IMR-90 (cell line): ENCODE data around the gene MSH5. TPM values are rescaled to one million over a fixed set of nuclear protein-coding genes. Genes with fewer than 3 reads are reported as not detected.

Experiments used
- ATAC-seq: fragments of 200-7000 bp; cut with Tn5 transposase; 2 replicates; pipeline ENCODE4 v1.9.1; 2020; ENCODE audit warnings: low read depth, mild to moderate bottlenecking, moderate library complexity
- BruUV-seq: library from RNA; stranded (reverse); fragments of 400-500 nt; replicated peaks from 2 replicates; lab custom pipeline; 2021; lab: Mats Ljungman, UMichigan
- CTCF ChIA-PET: fragments of 300-600 bp; formaldehyde crosslinking; extraction: SDS; loops from one replicate; lab custom pipeline; 2021; ENCODE audit warnings: antibody characterized with exemption; lab: Yijun Ruan, JAX
- POLR2A ChIA-PET: fragments of 300-600 bp; sonication (Branson Sonifier 250); formaldehyde crosslinking; loops from one replicate; lab custom pipeline; 2022; ENCODE audit warnings: antibody characterized with exemption; ENCODE audit not compliant: unreplicated experiment; lab: Charles Lee
- DNase-seq: peaks from one replicate; pipeline ENCODE4 v3.0.0; 2013
- H2AFZ ChIP-seq: replicated peaks from 2 replicates; pipeline ENCODE3; 2013; ENCODE audit warnings: low read length, mild to moderate bottlenecking; ENCODE audit not compliant: poor library complexity
- H2AK5ac ChIP-seq: 2 replicates; pipeline ENCODE4 v1.6.1; 2013; ENCODE audit warnings: low read depth, low read length, inconsistent platforms
- H2AK9ac ChIP-seq: replicated peaks from 2 replicates; pipeline ENCODE3; 2013; ENCODE audit warnings: mild to moderate bottlenecking, low read depth, low read length, moderate library complexity; ENCODE audit not compliant: poor library complexity
- H2BK120ac ChIP-seq: 2 replicates; pipeline ENCODE4 v1.6.1; 2013; ENCODE audit warnings: low read depth, low read length, inconsistent platforms
- H2BK15ac ChIP-seq: 3 replicates; pipeline ENCODE4 v1.6.1; 2013; ENCODE audit warnings: low read depth, low read length, inconsistent platforms
- H2BK20ac ChIP-seq: 2 replicates; pipeline ENCODE4 v1.6.1; 2013; ENCODE audit warnings: low read depth, mild to moderate bottlenecking, inconsistent platforms, low read length, moderate library complexity
- H2BK5ac ChIP-seq: 2 replicates; pipeline ENCODE4 v1.6.1; 2013; ENCODE audit warnings: mild to moderate bottlenecking, low read depth, low read length, inconsistent platforms; ENCODE audit not compliant: poor library complexity, severe bottlenecking
- H3K14ac ChIP-seq: replicated peaks from 2 replicates; pipeline ENCODE4 v1.6.1; 2013; ENCODE audit warnings: low read depth, low read length, inconsistent platforms
- H3K18ac ChIP-seq: 2 replicates; pipeline ENCODE4 v1.6.1; 2013; ENCODE audit warnings: low read depth, low read length, control low read depth
- H3K23ac ChIP-seq: 2 replicates; pipeline ENCODE4 v1.6.1; 2013; ENCODE audit warnings: low read depth, low read length, inconsistent platforms
- H3K27ac ChIP-seq: 2 replicates; pipeline ENCODE4 v1.5.1; 2013; ENCODE audit warnings: mild to moderate bottlenecking, control low read depth, low read length; ENCODE audit not compliant: insufficient read depth
- H3K27me3 ChIP-seq: 2 replicates; pipeline ENCODE4 v1.6.1; 2013; ENCODE audit warnings: low read length; ENCODE audit not compliant: control insufficient read depth, insufficient read depth
- H3K36me3 ChIP-seq: 2 replicates; pipeline ENCODE4 v1.6.1; 2013; ENCODE audit warnings: low read length, mixed read lengths; ENCODE audit not compliant: control insufficient read depth, insufficient read depth
- H3K4ac ChIP-seq: 2 replicates; pipeline ENCODE4 v1.6.1; 2013; ENCODE audit warnings: low read depth, low read length, inconsistent platforms
- H3K4me1 ChIP-seq: 2 replicates; pipeline ENCODE4 v1.6.1; 2013; ENCODE audit warnings: low read length, mixed read lengths; ENCODE audit not compliant: control insufficient read depth, insufficient read depth
- H3K4me2 ChIP-seq: 2 replicates; pipeline ENCODE4 v1.6.1; 2013; ENCODE audit warnings: low read depth, mild to moderate bottlenecking, control low read depth, low read length, moderate library complexity
- H3K4me3 ChIP-seq: 2 replicates; pipeline ENCODE4 v1.5.1; 2013; ENCODE audit warnings: low read depth, mild to moderate bottlenecking, control low read depth, low read length, moderate library complexity; ENCODE audit not compliant: insufficient read depth
- H3K56ac ChIP-seq: 2 replicates; pipeline ENCODE4 v1.6.1; 2013; ENCODE audit warnings: low read length, inconsistent platforms; ENCODE audit not compliant: insufficient read depth; ENCODE audit errors: extremely low read depth
- H3K79me1 ChIP-seq, 2 experiments: 2 replicates each; pipeline ENCODE4 v1.6.1; 2013; ENCODE audit warnings: low read length in 2 of 2, inconsistent platforms in 1 of 2, low read depth in 1 of 2
- H3K9ac ChIP-seq: 2 replicates; pipeline ENCODE4 v1.6.1; 2013; ENCODE audit warnings: low read depth, low read length, control low read depth
- H3K9me1 ChIP-seq: 2 replicates; pipeline ENCODE4 v1.6.1; 2013; ENCODE audit warnings: low read length, inconsistent platforms; ENCODE audit not compliant: insufficient read depth
- H3K9me3 ChIP-seq: 2 replicates; pipeline ENCODE4 v1.6.1; 2013; ENCODE audit warnings: low read length; ENCODE audit not compliant: control insufficient read depth, insufficient read depth
- H4K20me1 ChIP-seq: 2 replicates; pipeline ENCODE4 v1.6.1; 2013; ENCODE audit warnings: low read length, inconsistent platforms; ENCODE audit not compliant: insufficient read depth
- H4K5ac ChIP-seq: 2 replicates; pipeline ENCODE4 v1.6.1; 2013; ENCODE audit warnings: mild to moderate bottlenecking, low read depth, low read length, control low read depth
- H4K8ac ChIP-seq, 2 experiments: 2 replicates each; pipeline ENCODE4 v1.6.1; 2013; ENCODE audit warnings: low read depth in 2 of 2, low read length in 2 of 2, control low read depth in 1 of 2, inconsistent platforms in 1 of 2
- H4K91ac ChIP-seq: 2 replicates; pipeline ENCODE4 v1.6.1; 2013; ENCODE audit warnings: low read depth, low read length, inconsistent platforms; ENCODE audit not compliant: insufficient read depth
- BHLHE40 ChIP-seq: fragments of 150-350 bp; IDR thresholded peaks from 2 replicates; pipeline ENCODE4 v1.6.1; 2016; ENCODE audit warnings: mild to moderate bottlenecking, low read depth, low read length
- CEBPB ChIP-seq: IDR thresholded peaks from 2 replicates; pipeline ENCODE4 v1.6.1; 2012; ENCODE audit warnings: low read depth, low read length, improper control_type of control experiment
- CHD1 ChIP-seq: IDR thresholded peaks from 2 replicates; pipeline ENCODE4 v1.6.1; 2012; ENCODE audit warnings: low read depth, low read length, improper control_type of control experiment
- MAFK ChIP-seq: IDR thresholded peaks from 2 replicates; pipeline ENCODE4 v1.6.1; 2012; ENCODE audit warnings: low read depth, low read length, improper control_type of control experiment
- MXI1 ChIP-seq: IDR thresholded peaks from 2 replicates; pipeline ENCODE4 v1.6.1; 2012; ENCODE audit warnings: low read depth, mild to moderate bottlenecking, low read length, moderate library complexity, borderline replicate concordance
- NFE2L2 ChIP-seq: fragments of 150-350 bp; IDR thresholded peaks from 2 replicates; pipeline ENCODE4 v1.6.1; 2016; ENCODE audit warnings: low read depth, mild to moderate bottlenecking, low read length
- POLR2A ChIP-seq: IDR thresholded peaks from 2 replicates; pipeline ENCODE4 v1.6.1; 2012; ENCODE audit warnings: mild to moderate bottlenecking, low read depth, low read length
- RCOR1 ChIP-seq: IDR thresholded peaks from 2 replicates; pipeline ENCODE4 v1.6.1; 2012; ENCODE audit warnings: mild to moderate bottlenecking, low read length, improper control_type of control experiment; ENCODE audit not compliant: insufficient replicate concordance
- RFX5 ChIP-seq: IDR thresholded peaks from 2 replicates; pipeline ENCODE4 v1.8.0; 2012; ENCODE audit warnings: low read depth, mild to moderate bottlenecking, low read length, moderate library complexity
- SMC3 ChIP-seq: fragments of 150-350 bp; IDR thresholded peaks from 2 replicates; pipeline ENCODE4 v1.6.1; 2016; ENCODE audit warnings: low read depth, mild to moderate bottlenecking, antibody characterized with exemption, low read length, moderate library complexity
- USF2 ChIP-seq: fragments of 150-350 bp; IDR thresholded peaks from 2 replicates; pipeline ENCODE4 v1.6.1; 2017; ENCODE audit warnings: mild to moderate bottlenecking, antibody characterized with exemption, low read length, low read depth
- WGBS, 2 experiments: methylation state at CpG; one replicate each; pipeline versions ENCODE4 v1.1.5 to v1.1.7; 2013; ENCODE audit warnings: missing lambda C conversion rate in 2 of 2; ENCODE audit not compliant: insufficient read length in 1 of 2; ENCODE audit errors: extremely low coverage in 2 of 2; 5-methylcytosine and 5-hydroxymethylcytosine counted together
- dilution Hi-C: fragments of 300-500 bp; cut with HindIII; formaldehyde crosslinking; loops from one replicate; pipeline ENCODE4 v1.14.3; 2018; ENCODE audit warnings: low sequenced_read_pairs; ENCODE audit not compliant: unreplicated experiment
- in situ Hi-C: fragments of 300-500 bp; cut with MboI; formaldehyde crosslinking; loops from 3 replicates; pipeline ENCODE4 v1.14.3; 2019; ENCODE audit warnings: low sequenced_read_pairs, inconsistent platforms, mixed read lengths
- intact Hi-C: fragments of 100-400 bp; cut with micrococcal nuclease; formaldehyde crosslinking; loops from 2 replicates; pipeline ENCODE4 v1.10.0; 2022
- polyA plus RNA-seq, 3 experiments: library from polyadenylated mRNA; depleted of rRNA; stranded (reverse); fragments of >200 nt; gene quantifications; 2 replicates each; pipeline ENCODE4 v1.2.3, GENCODE V29; 2012; ENCODE audit warnings: low replicate concordance in 1 of 3
- total RNA-seq: library from RNA; depleted of rRNA; stranded (reverse); fragments of >200 nt; gene quantifications from 2 replicates; pipeline ENCODE4 v1.2.3, GENCODE V29; 2012
- TF ChIP-seq, protein P1 (sequence below): conservative IDR thresholded peaks from 2 replicates; pipeline ENCODE4 v1.5.1; 2012; ENCODE audit warnings: mild to moderate bottlenecking, low read depth, low read length, improper control_type of control experiment
- TF ChIP-seq, protein P2 (sequence below): fragments of 150-350 bp; IDR thresholded peaks from 2 replicates; pipeline ENCODE4 v1.6.1; 2016; ENCODE audit warnings: low read depth, mild to moderate bottlenecking, low read length, moderate library complexity, borderline replicate concordance

MSH5 gene
- total and polyA plus RNA-seq, 2 of the 4 experiments (the other 2 are of a cell fraction), result 5.6 to 15.7 TPM

DNA sequence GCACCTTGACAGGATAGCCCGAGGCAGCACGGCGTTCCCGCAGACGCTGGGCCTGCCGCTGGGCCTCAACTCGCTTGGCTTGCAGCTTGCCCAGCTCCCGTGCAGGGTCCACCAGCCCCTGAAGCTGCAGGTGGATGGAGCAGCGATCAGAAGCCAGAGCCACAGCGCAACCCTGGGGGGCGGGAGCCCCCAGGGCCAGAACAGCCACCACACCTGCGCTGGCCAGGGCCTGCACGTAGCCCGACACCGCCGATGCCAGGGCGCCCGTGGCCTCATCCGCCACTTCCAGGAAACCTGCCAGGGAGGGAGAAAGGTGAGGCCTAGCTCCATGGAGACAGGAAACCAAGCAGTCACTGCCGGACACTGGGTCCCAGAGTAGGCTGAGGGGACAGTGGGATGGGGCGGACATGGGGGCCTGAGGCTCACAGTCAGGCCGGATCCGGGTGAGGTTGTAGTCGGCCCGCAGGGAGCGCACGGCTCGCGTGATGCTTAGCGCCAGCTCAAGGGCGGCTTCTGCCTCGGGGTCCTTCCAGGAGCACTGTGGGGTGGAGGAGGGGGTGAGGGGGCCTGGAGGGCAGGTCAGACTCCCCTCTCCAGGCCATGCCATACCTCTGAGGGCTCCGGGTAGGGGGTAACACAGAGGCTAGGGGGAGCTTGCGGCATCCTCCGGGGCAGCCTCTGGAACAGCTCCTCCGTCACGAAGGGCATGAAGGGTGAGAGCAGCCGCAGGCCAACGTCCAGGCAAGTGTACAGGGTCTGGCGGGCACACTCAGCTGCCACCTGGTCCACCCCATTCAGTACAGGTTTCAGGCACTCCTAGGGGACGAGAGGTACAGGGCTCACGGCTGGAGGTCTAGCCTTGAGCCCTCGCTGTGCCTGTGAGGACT, 39.4 kb downstream of the MSH5 start:
- H3K9me1 ChIP-seq, result 0 out of 2 replicates have a peak, but pooled peaks cover 8% of the 10 kb centered on the region
- H4K91ac ChIP-seq, result no peak overlapping the region
- H2BK5ac ChIP-seq, result no peak overlapping the region
- no peaks in the 10 kb centered on the region for H3K9me3 ChIP-seq
- H3K27me3 ChIP-seq, result no peaks in the 10 kb centered on the region
- H3K4me3 ChIP-seq, result no peak overlapping the region
- no peak overlapping the region for H4K8ac ChIP-seq
- H3K9ac ChIP-seq, result no peak overlapping the region
- no peak overlapping the region for H2BK20ac ChIP-seq
- in situ Hi-C loops, result no loop called here
- no peak overlapping the region for H3K4ac ChIP-seq
- no peak overlapping the region for H3K56ac ChIP-seq
- no peak overlapping the region for H2AK5ac ChIP-seq
- CTCF ChIA-PET, result interaction anchor here (0.7 kb wide), 1 partner anchor 12 kb away, joined by 3 read pairs; no protein-coding TSS in a partner anchor
- H3K79me1 ChIP-seq, result 0 out of 4 replicates have a peak, but pooled peaks cover 0 to 6% of the 10 kb centered on the region in 2 experiments
- no peaks in the 10 kb centered on the region for H4K20me1 ChIP-seq
- DNase-seq (no peak), ATAC-seq (no peak)
- no peak overlapping the region for H2BK120ac ChIP-seq
- H3K27ac ChIP-seq, result no peak overlapping the region
- 94% methylated on average over 18 of the region's 43 CpGs; no CpG with 5 or more reads in 1 of the 2 experiments for WGBS, 2 experiments
- BruUV-seq, result no TSS peak
- H3K4me2 ChIP-seq, result no peak overlapping the region
- H4K5ac ChIP-seq, result no peak overlapping the region
- H3K36me3 ChIP-seq, result peaks cover 53% of the 10 kb centered on the region
- no peak overlapping the region for H3K18ac ChIP-seq
- H3K14ac ChIP-seq, result no peak overlapping the region
- H2AFZ ChIP-seq, result no peak overlapping the region
- POLR2A ChIA-PET, result no interaction called here
- H2AK9ac ChIP-seq, result no peak overlapping the region
- H3K23ac ChIP-seq, result no peak overlapping the region
- dilution Hi-C loops, result no loop called here
- peaks cover 10% of the 10 kb centered on the region for H3K4me1 ChIP-seq
- intact Hi-C loops, result no loop called here
- TF ChIP-seq NFE2L2, result no peak
- TF ChIP-seq, protein P1, sequence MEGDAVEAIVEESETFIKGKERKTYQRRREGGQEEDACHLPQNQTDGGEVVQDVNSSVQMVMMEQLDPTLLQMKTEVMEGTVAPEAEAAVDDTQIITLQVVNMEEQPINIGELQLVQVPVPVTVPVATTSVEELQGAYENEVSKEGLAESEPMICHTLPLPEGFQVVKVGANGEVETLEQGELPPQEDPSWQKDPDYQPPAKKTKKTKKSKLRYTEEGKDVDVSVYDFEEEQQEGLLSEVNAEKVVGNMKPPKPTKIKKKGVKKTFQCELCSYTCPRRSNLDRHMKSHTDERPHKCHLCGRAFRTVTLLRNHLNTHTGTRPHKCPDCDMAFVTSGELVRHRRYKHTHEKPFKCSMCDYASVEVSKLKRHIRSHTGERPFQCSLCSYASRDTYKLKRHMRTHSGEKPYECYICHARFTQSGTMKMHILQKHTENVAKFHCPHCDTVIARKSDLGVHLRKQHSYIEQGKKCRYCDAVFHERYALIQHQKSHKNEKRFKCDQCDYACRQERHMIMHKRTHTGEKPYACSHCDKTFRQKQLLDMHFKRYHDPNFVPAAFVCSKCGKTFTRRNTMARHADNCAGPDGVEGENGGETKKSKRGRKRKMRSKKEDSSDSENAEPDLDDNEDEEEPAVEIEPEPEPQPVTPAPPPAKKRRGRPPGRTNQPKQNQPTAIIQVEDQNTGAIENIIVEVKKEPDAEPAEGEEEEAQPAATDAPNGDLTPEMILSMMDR, result no peak
- TF ChIP-seq MAFK, result no peak
- TF ChIP-seq USF2, result no peak
- TF ChIP-seq RCOR1, result no peak
- TF ChIP-seq CEBPB, result no peak
- TF ChIP-seq, protein P2, sequence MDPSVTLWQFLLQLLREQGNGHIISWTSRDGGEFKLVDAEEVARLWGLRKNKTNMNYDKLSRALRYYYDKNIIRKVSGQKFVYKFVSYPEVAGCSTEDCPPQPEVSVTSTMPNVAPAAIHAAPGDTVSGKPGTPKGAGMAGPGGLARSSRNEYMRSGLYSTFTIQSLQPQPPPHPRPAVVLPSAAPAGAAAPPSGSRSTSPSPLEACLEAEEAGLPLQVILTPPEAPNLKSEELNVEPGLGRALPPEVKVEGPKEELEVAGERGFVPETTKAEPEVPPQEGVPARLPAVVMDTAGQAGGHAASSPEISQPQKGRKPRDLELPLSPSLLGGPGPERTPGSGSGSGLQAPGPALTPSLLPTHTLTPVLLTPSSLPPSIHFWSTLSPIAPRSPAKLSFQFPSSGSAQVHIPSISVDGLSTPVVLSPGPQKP, result no peak
- no peak for TF ChIP-seq MXI1
- no peak for TF ChIP-seq POLR2A
- no peak for TF ChIP-seq CHD1
- TF ChIP-seq BHLHE40, result no peak
- TF ChIP-seq SMC3, result no peak
- no peak for TF ChIP-seq RFX5
- no peak overlapping the region for H2BK15ac ChIP-seq
